ENCODE measurements around the gene PRDM15. TPM values are rescaled to one million over a fixed set of nuclear protein-coding genes. Genes with fewer than 3 reads are reported as not detected.

The PRDM15 gene
- polyA plus RNA-seq, 3 donors: 0.19 to 19.0 (median 0.74) TPM

DNA sequence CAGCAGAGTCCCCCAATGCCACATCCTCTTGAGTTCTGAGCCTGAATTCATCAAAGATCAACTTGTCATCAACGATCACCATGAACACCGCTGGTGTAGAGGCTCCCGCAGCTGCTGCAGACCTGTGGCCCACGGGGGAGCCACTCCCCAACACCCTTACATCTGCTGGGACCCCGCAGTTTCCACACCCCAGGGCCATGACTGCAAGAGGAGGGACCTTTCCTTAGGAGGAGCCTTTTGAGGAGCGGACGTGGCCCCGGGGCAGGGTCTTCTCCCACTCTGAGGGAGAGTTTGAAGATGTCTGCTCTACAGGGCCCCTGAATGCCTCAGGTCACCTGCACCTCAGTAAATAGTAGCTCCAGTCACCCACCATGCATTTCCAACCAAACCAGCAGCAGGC is 2.7 kb downstream of the PRDM15 start:
- TF ChIP-seq, protein P1, sequence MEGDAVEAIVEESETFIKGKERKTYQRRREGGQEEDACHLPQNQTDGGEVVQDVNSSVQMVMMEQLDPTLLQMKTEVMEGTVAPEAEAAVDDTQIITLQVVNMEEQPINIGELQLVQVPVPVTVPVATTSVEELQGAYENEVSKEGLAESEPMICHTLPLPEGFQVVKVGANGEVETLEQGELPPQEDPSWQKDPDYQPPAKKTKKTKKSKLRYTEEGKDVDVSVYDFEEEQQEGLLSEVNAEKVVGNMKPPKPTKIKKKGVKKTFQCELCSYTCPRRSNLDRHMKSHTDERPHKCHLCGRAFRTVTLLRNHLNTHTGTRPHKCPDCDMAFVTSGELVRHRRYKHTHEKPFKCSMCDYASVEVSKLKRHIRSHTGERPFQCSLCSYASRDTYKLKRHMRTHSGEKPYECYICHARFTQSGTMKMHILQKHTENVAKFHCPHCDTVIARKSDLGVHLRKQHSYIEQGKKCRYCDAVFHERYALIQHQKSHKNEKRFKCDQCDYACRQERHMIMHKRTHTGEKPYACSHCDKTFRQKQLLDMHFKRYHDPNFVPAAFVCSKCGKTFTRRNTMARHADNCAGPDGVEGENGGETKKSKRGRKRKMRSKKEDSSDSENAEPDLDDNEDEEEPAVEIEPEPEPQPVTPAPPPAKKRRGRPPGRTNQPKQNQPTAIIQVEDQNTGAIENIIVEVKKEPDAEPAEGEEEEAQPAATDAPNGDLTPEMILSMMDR (IDR thresholded peaks at IDR 0.05): no peak
- 100% methylated on average over 2 of the region's 8 CpGs for WGBS (ENCODE audit: insufficient coverage)
- peaks cover 0 to 3% (median 0%) of the 10 kb centered on the region in 3 donors for H3K27me3 Mint-ChIP-seq (ENCODE audit: low read depth in 3 of 3)
- no peak overlapping the region for H3K27ac Mint-ChIP-seq
- Histone ChIP-seq H3K4me3 (replicated peaks in 1 of 3; ENCODE audit: low read depth in 2 of 3, low read length in 3 of 3) (no peak overlapping the region), H3K4me1 (ENCODE audit: control insufficient read depth in 1 of 2, insufficient read depth in 2 of 2, low read length in 2 of 2) (peaks cover 19 to 25% of the 10 kb centered on the region in 2 donors), H3K27ac (ENCODE audit: low read depth in 1 of 2, low read length in 2 of 2) (no peak overlapping the region), H3K27me3 (ENCODE audit: control insufficient read depth in 2 of 2, insufficient read depth in 2 of 2, low read length in 2 of 2) (no peaks in the 10 kb centered on the region), H3K4me2 (replicated peaks; ENCODE audit: extremely low read depth, low read length, poor library complexity, severe bottlenecking) (no peak overlapping the region), H3K9ac (ENCODE audit: insufficient read depth, low read length, poor library complexity, severe bottlenecking) (no peak overlapping the region), H3K9me3 (replicated peaks in 1 of 2; ENCODE audit: control insufficient read depth in 1 of 2, insufficient read depth in 1 of 2, low read length in 2 of 2) (no peaks in the 10 kb centered on the region), H3K36me3 (replicated peaks in 1 of 2; ENCODE audit: control insufficient read depth in 1 of 2, insufficient read depth in 2 of 2, low read length in 2 of 2) (peaks cover 0 to 7% of the 10 kb centered on the region in 2 donors), H2AFZ (ENCODE audit: insufficient read depth, low read depth, low read length, poor library complexity, severe bottlenecking) (no peak overlapping the region), H4K20me1 (ENCODE audit: insufficient read depth, low read length) (no peaks in the 10 kb centered on the region), H3K79me2 (ENCODE audit: insufficient read depth, low read length) (peaks cover 18% of the 10 kb centered on the region)
- H3K4me3 Mint-ChIP-seq: no peak overlapping the region
- no peak for DNase-seq
- intact Hi-C loops (cut with micrococcal nuclease): loop anchor here (5.0 kb wide), 2 partner anchors 46 to 56 kb away; no protein-coding TSS in a partner anchor
- H3K36me3 Mint-ChIP-seq: peaks cover 13 to 14% of the 10 kb centered on the region in 2 donors
- H3K4me1 Mint-ChIP-seq: peaks cover 25% of the 10 kb centered on the region
- peaks cover 0 to 2% (median 0%) of the 10 kb centered on the region in 7 donors for H3K9me3 Mint-ChIP-seq

DNA sequence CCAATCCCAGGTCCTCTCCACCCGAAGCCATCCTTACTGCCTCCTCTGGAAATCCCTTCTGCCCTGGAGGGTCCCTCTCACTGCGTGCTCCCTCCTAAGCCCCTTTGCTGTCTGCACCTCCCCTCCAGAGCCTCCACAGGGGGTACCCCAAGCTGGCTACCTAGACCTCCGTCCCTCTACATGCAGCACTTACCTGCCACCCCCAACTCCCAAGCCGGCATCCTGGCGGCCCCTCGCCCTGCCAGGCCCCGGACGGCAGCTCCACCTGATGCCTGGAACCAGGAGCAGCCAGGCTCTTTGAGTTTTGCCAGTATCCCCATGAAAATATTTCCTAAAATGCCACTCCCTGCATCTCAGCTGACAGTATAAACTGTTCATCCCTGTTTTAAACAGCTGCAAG is 4.1 kb downstream of the PRDM15 start:
- H3K79me2 ChIP-seq (ENCODE audit: insufficient read depth, low read length): peaks cover 18% of the 10 kb centered on the region

More for the DNA sequence above, 4.1 kb downstream of the PRDM15 start:
- intact Hi-C loops (cut with micrococcal nuclease): loop anchor here (5.0 kb wide), 2 partner anchors 47 to 57 kb away; no protein-coding TSS in a partner anchor
- Histone ChIP-seq H3K27ac (ENCODE audit: low read depth in 1 of 2, low read length in 2 of 2) (no peak overlapping the region), H3K4me2 (replicated peaks; ENCODE audit: extremely low read depth, low read length, poor library complexity, severe bottlenecking) (no peak overlapping the region), H2AFZ (ENCODE audit: insufficient read depth, low read depth, low read length, poor library complexity, severe bottlenecking) (no peak overlapping the region), H3K4me3 (replicated peaks in 1 of 3; ENCODE audit: low read depth in 2 of 3, low read length in 3 of 3) (no peak overlapping the region), H3K4me1 (ENCODE audit: control insufficient read depth in 1 of 2, insufficient read depth in 2 of 2, low read length in 2 of 2) (peaks cover 19 to 23% of the 10 kb centered on the region in 2 donors), H4K20me1 (ENCODE audit: insufficient read depth, low read length) (no peaks in the 10 kb centered on the region), H3K9me3 (replicated peaks in 1 of 2; ENCODE audit: control insufficient read depth in 1 of 2, insufficient read depth in 1 of 2, low read length in 2 of 2) (no peaks in the 10 kb centered on the region), H3K9ac (ENCODE audit: insufficient read depth, low read length, poor library complexity, severe bottlenecking) (no peak overlapping the region), H3K36me3 (replicated peaks in 1 of 2; ENCODE audit: control insufficient read depth in 1 of 2, insufficient read depth in 2 of 2, low read length in 2 of 2) (peaks cover 0 to 7% of the 10 kb centered on the region in 2 donors), H3K27me3 (ENCODE audit: control insufficient read depth in 2 of 2, insufficient read depth in 2 of 2, low read length in 2 of 2) (no peaks in the 10 kb centered on the region)
- 97% methylated on average over 8 of the region's 8 CpGs for WGBS (ENCODE audit: insufficient coverage)
- Mint-ChIP-seq H3K9me3 (peaks cover 0 to 2% (median 0%) of the 10 kb centered on the region in 7 donors), H3K27me3 (ENCODE audit: low read depth in 3 of 3) (peaks cover 0 to 1% (median 0%) of the 10 kb centered on the region in 3 donors), H3K4me3 (no peak overlapping the region), H3K36me3 (peaks cover 13 to 14% of the 10 kb centered on the region in 2 donors), H3K27ac (no peak overlapping the region), H3K4me1 (peaks cover 25% of the 10 kb centered on the region)
- TF ChIP-seq, protein P1 (IDR thresholded peaks at IDR 0.05): no peak
- DNase-seq: no peak
